EL (cell line): ENCODE results near the gene PDCD1LG2.

Experiments
- DNase-seq: peaks from one replicate; pipeline ENCODE4 v3.0.0-alpha.2; 2016

PDCD1LG2 gene

GRCh38 chr9:5532790-5533189 is 22.5 kb downstream of the PDCD1LG2 start:
- DNase-seq: no peak

GRCh38 chr9:5536684-5537083 is 26.4 kb downstream of the PDCD1LG2 start:
- DNase-seq: no peak

- no peak for DNase-seq
Measured at GRCh38 chr9:5543875-5544702, 33.8 kb downstream of the PDCD1LG2 start.

GRCh38 chr9:5549658-5550650 is 39.6 kb downstream of the PDCD1LG2 start:
- peak; percentile 60 for DNase-seq

GRCh38 chr9:5551368-5552150 is 41.2 kb downstream of the PDCD1LG2 start:
- peak; percentile 15 for DNase-seq

- DNase-seq: peak; percentile 58
Measured at GRCh38 chr9:5552301-5552700, 42.0 kb downstream of the PDCD1LG2 start.

- DNase-seq: peak; percentile 83
Measured at GRCh38 chr9:5553211-5553610, 42.9 kb downstream of the PDCD1LG2 start.

GRCh38 chr9:5554254-5554653 is 43.9 kb downstream of the PDCD1LG2 start:
- DNase-seq: peak; percentile 35

GRCh38 chr9:5556101-5556705 is 45.9 kb downstream of the PDCD1LG2 start:
- DNase-seq: no peak

- DNase-seq: no peak
Measured at GRCh38 chr9:5557606-5558587, 47.6 kb downstream of the PDCD1LG2 start.

- no peak for DNase-seq
Measured at GRCh38 chr9:5559659-5560058, 49.3 kb downstream of the PDCD1LG2 start.

- no peak for DNase-seq
Measured at GRCh38 chr9:5560443-5561100, 50.2 kb downstream of the PDCD1LG2 start.

GRCh38 chr9:5561828-5562488 is 51.6 kb downstream of the PDCD1LG2 start:
- DNase-seq: no peak

GRCh38 chr9:5562806-5563416 is 52.6 kb downstream of the PDCD1LG2 start:
- no peak for DNase-seq

GRCh38 chr9:5563417-5563815 is 53.1 kb downstream of the PDCD1LG2 start:
- no peak for DNase-seq

GRCh38 chr9:5563886-5564285 is 53.6 kb downstream of the PDCD1LG2 start:
- DNase-seq: peak; percentile 56

GRCh38 chr9:5566054-5566618 is 55.8 kb downstream of the PDCD1LG2 start:
- DNase-seq: no peak

GRCh38 chr9:5568868-5569267 is 58.5 kb downstream of the PDCD1LG2 start:
- no peak for DNase-seq

- no peak for DNase-seq
Measured at GRCh38 chr9:5569409-5569808, 59.1 kb downstream of the PDCD1LG2 start.
